GM10847 (cell line): ENCODE data around the gene CNTN4.

Source experiments
- POLR2A ChIP-seq: IDR thresholded peaks from 2 replicates; pipeline ENCODE4 v1.6.1; 2011; ENCODE audit not compliant: insufficient read length; ENCODE audit errors: extremely low read depth

CNTN4 gene

DNA sequence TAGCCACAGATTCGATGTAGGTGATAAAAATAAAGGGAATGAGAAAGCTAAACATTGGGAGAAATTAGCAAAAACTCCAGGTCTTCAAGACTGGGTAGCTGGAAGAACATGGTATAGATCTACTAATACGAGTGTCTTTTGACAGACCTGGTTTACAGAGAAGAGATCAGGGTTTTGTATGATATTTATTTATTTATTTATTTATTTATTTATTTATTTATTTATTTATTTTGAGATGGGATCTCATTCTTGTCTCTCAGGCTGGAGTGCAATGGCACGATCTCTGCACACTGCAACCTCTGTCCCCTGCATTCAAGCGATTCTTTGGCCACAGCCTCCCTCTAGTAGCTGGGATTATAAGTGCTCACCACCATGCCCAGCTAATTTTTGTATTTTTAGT lies 448.4 kb downstream of the CNTN4 start:
- TF ChIP-seq POLR2A = no peak

GRCh38 chr3:2554656-2555055 lies 456.0 kb downstream of the CNTN4 start:
- TF ChIP-seq POLR2A = no peak

DNA sequence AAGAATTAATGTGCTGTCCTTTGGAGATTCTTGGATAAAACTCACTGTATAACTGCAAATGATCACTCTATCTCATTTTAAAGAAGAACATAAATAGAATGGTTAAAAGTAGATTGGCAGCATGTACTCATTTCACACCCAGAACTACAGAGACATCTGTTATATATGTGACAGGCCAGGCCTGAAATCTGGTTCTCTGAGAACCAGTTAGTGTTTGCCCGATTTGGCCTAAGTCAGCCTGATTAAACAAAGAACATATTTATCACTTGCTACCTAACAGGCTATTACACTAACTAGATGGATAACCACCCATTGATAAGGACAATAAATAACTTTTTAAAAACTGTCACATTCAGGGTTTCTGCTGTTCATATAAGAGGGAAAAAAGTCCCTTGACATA lies 460.1 kb downstream of the CNTN4 start:
- TF ChIP-seq POLR2A = no peak

- no peak for TF ChIP-seq POLR2A
These were observed 468.8 kb downstream of the CNTN4 start for GRCh38 chr3:2567451-2567850.

DNA sequence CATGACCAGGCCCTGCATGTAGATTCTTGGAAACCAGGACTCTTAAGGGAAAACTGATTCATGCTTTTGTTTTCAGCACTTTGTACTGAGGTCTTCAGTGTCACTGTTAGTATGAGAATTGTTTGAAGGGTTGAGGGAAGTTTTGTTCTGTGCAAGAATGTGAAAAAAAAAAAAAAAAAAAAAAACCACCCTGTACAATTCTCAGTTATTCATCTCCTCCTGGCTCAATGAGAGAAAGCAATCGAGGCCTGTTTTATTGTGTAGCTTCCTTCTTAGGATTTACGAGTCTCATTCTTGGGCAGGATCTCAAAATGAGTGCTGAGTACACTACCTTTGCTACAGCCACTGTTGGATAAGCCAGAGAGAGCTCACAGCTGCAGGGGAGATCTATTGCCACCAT lies 469.5 kb downstream of the CNTN4 start:
- TF ChIP-seq POLR2A = no peak

DNA sequence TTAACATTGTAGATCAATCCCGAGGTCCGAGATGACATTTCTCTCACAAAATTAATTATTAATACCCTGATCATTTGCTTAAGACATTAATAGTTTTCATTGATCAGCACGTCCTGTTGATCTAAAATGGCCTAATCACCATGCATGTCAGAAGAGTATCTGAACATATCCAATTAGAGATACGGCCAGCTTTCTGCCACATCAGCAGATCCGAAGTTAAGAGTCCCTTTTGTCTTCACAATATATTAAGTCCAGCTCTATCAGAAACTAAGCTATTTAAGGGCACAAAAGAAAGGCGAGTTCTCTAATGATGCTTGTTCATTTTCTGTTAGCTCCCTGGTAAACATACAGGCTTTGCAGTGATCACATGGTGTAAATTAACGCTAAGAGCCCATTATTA lies 470.3 kb downstream of the CNTN4 start:
- no peak for TF ChIP-seq POLR2A

DNA sequence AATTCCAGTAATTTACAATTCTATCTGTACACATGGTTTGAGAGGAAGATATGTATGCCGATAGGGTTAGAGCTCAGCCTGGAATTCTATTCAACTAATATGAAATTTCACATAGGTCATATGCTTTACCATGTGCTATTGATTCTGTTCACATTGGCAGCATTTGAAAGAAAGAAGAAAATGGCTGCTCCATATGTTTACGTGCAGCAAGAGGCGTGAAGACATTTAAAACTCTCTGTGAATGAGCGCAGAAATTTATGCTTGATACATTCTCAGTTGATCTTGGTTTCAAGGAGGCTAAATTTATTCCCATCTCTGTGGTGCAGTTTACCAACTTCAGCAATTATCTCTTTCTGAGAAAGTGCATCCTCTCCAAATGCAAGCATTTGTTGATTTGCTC lies 478.9 kb downstream of the CNTN4 start:
- no peak for TF ChIP-seq POLR2A

GRCh38 chr3:2578560-2578959 lies 479.9 kb downstream of the CNTN4 start:
- no peak for TF ChIP-seq POLR2A

DNA sequence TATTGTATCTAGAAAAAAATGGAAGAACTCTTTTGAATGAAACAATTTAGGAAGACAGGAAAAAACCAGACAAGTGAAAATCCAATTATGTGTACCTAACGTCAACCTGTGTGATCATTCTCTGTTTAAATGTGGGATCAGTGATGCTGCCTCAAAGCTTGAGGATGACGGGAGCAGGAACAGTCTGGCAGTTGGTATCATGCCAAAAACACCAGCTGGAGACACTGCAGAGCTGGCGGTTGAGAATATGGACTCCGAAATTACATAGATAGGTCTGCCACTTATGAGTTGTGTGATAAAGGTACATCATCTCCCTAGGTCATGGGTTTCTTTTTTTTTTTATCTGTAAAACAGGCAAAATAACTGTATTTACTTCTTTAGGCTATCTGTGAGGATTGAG lies 480.5 kb downstream of the CNTN4 start:
- no peak for TF ChIP-seq POLR2A

DNA sequence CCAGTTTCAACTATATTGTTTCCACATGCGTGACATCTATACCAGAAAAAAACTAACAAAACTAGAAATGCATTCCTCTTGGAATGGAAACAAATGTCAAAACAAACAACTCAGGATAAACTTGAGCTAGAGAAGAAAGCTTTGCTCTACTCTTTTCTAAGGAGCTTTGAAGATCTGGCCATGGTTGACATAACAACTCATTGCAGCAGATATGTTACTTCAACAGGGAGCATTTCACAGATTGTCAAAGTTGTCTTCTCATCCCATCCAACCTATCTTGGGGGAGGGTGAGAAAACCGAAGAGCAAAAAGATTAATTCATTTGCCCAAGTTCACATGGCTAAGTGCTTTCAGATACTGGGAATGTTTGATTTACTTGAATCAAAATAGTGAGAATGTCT lies 484.4 kb downstream of the CNTN4 start:
- no peak for TF ChIP-seq POLR2A

DNA sequence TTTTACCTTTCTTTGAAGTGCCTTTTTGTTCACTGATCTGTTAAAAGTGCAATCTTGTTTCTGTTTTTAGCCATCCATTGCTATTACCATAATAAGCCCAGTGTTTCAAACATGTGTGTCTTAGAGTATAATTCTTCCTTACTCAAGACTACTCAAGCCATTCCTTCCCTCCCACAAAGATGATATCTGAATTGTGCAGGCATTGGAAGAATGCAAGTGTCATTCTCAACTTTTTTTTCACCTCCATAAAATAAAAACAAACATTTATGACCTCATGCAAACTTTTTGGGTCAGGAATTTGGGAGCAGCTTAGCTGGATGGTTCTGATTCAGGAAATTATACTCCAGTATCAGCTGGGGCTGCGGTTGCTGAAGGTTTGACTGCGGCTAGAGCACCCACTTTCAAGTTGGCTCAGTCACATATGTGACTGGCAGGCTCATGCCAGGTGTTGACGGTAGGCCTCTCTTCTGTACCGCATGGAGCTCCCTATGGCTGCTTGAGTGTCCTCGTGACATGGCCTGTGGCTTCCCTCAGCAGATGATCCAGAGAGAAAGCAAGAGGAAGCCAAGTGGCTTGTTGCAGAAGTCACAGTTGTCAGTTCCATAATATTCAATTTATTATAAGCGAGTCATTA lies 490.8 kb downstream of the CNTN4 start:
- TF ChIP-seq POLR2A = no peak

DNA sequence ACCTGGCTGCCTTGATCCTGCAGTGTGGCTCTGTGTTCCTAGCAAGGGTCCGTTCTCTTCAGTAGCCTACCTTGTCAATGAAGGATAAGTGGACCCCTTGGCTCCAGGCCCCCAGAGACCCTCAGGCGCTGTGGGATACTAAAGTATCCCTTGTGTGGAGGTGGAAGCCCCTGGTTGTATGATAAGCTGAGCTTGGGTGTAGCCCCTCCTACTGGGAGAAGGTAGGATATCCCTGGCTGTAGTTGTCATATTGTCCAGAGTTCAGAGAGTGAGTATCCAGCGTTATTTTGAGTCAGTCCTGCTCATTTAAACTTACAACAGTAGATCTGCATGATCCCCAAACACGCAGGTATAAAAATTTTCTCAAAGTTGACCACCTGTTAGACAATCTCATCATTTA lies 496.8 kb downstream of the CNTN4 start:
- TF ChIP-seq POLR2A = no peak

- no peak for TF ChIP-seq POLR2A
These were observed 498.9 kb downstream of the CNTN4 start for GRCh38 chr3:2597615-2598014.

- TF ChIP-seq POLR2A = no peak
These were observed 500.8 kb downstream of the CNTN4 start for GRCh38 chr3:2599471-2599870.

GRCh38 chr3:2603692-2604289 lies 505.1 kb downstream of the CNTN4 start:
- no peak for TF ChIP-seq POLR2A

GRCh38 chr3:2614578-2614977 lies 515.9 kb downstream of the CNTN4 start:
- no peak for TF ChIP-seq POLR2A

DNA sequence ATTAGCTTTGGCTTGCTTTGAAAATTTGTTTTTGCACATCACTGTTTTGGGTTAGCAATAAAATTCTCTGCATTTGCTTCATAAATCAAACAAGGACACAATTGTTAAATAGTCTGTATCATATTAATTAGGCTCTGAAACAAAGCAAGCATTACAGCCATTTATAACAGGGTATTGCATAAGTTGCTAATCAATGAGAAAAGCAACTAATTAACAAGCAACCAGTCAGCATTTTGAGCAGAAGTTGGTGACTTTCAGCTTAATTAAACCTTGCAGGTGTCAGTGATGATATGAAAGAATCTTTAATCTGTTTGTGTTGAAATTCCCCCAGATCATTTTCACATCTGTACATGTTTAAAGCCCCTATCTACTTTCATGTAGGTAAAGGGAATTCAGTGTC lies 516.4 kb downstream of the CNTN4 start:
- TF ChIP-seq POLR2A = no peak
